Endothelial cell of umbilical vein (primary cell): ENCODE data around the gene ZDHHC7.
A peak's percentile ranks its signal among the peaks of the same experiment; 100 is the strongest.

Source experiments
- EZH2 ChIP-seq: IDR thresholded peaks from 2 replicates; pipeline ENCODE4 v1.6.1; 2012; ENCODE audit warnings: borderline replicate concordance, low read depth, mild to moderate bottlenecking, moderate library complexity, low read length, inconsistent platforms; ENCODE audit not compliant: severe bottlenecking
- FOS ChIP-seq: IDR thresholded peaks from 2 replicates; pipeline ENCODE4 v1.6.1; 2011; ENCODE audit warnings: mild to moderate bottlenecking, low read length, moderate library complexity, borderline replicate concordance; ENCODE audit not compliant: insufficient read depth
- JUN ChIP-seq: IDR thresholded peaks from 2 replicates; pipeline ENCODE4 v1.6.1; 2011; ENCODE audit warnings: borderline replicate concordance, low read depth; ENCODE audit not compliant: insufficient read length, insufficient read depth
- MYC ChIP-seq: IDR thresholded peaks from one replicate; pipeline ENCODE4 v1.6.1; 2011; ENCODE audit warnings: mild to moderate bottlenecking, low read depth, low read length
- POLR2A ChIP-seq: IDR thresholded peaks from 2 replicates; pipeline ENCODE4 v1.6.1; 2012; ENCODE audit warnings: low read depth, mild to moderate bottlenecking, control low read depth, low read length
- POLR2AphosphoS5 ChIP-seq: IDR thresholded peaks from 2 replicates; pipeline ENCODE4 v1.6.1; 2012; ENCODE audit warnings: low read depth, mild to moderate bottlenecking, control low read depth, low read length, moderate library complexity; ENCODE audit not compliant: insufficient read depth
- TF ChIP-seq, protein P1 (sequence below), 2 donors: IDR thresholded peaks; 1 replicate in 1 of 2; 2 replicates in 1 of 2; pipeline ENCODE4 v1.5.1; 2011; ENCODE audit warnings: low read length in 2 of 2, mild to moderate bottlenecking in 2 of 2, moderate library complexity in 2 of 2, control low read depth in 1 of 2, inconsistent platforms in 1 of 2, low read depth in 1 of 2; ENCODE audit not compliant: insufficient read depth in 1 of 2; ENCODE audit errors: extremely low read depth in 1 of 2
- TF ChIP-seq, protein P2 (sequence below): IDR thresholded peaks from 2 replicates; pipeline ENCODE4 v1.6.1; 2011; ENCODE audit not compliant: insufficient read depth, insufficient read length

DNA sequence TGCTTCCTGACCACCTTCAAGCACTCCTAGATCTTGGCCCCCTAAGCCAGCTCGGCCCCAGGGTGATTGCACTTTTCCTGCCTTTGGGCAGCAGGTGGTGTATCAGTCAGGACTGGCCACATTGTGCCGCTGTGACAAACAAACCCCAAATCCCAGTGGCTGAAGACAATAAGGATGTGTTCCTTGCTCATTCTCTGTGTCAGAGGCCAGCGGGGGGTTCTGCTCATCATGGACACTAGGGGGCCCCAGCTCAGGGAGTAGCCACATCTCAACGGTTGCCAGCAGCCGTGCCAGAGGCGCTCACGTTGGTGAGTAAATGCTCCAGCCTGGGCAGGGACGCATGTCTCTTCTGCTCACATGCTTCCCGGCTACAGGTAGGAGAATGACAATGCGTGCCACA, 60.4 kb downstream of the ZDHHC7 start:
- TF ChIP-seq, protein P1, sequence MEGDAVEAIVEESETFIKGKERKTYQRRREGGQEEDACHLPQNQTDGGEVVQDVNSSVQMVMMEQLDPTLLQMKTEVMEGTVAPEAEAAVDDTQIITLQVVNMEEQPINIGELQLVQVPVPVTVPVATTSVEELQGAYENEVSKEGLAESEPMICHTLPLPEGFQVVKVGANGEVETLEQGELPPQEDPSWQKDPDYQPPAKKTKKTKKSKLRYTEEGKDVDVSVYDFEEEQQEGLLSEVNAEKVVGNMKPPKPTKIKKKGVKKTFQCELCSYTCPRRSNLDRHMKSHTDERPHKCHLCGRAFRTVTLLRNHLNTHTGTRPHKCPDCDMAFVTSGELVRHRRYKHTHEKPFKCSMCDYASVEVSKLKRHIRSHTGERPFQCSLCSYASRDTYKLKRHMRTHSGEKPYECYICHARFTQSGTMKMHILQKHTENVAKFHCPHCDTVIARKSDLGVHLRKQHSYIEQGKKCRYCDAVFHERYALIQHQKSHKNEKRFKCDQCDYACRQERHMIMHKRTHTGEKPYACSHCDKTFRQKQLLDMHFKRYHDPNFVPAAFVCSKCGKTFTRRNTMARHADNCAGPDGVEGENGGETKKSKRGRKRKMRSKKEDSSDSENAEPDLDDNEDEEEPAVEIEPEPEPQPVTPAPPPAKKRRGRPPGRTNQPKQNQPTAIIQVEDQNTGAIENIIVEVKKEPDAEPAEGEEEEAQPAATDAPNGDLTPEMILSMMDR (IDR thresholded peaks at IDR 0.05; ENCODE audit: extremely low read depth in 1 of 2, insufficient read depth in 1 of 2, low read depth in 1 of 2, low read length in 2 of 2) = peak; percentile 24
- TF ChIP-seq POLR2AphosphoS5 (no peak), POLR2A (no peak), JUN (no peak), MYC (no peak), EZH2 (no peak), FOS (no peak)
- TF ChIP-seq, protein P2, sequence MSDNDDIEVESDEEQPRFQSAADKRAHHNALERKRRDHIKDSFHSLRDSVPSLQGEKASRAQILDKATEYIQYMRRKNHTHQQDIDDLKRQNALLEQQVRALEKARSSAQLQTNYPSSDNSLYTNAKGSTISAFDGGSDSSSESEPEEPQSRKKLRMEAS = no peak
